HG02943 (cell line): ENCODE data around the gene SDC3.

Experiments used
- ATAC-seq: cut with Tn5 transposase; IDR thresholded peaks from one replicate; pipeline ENCODE4 v1.9.1; 2021; ENCODE audit warnings: mild to moderate bottlenecking, low read depth, moderate library complexity; ENCODE audit not compliant: unreplicated experiment

Gene SDC3

DNA sequence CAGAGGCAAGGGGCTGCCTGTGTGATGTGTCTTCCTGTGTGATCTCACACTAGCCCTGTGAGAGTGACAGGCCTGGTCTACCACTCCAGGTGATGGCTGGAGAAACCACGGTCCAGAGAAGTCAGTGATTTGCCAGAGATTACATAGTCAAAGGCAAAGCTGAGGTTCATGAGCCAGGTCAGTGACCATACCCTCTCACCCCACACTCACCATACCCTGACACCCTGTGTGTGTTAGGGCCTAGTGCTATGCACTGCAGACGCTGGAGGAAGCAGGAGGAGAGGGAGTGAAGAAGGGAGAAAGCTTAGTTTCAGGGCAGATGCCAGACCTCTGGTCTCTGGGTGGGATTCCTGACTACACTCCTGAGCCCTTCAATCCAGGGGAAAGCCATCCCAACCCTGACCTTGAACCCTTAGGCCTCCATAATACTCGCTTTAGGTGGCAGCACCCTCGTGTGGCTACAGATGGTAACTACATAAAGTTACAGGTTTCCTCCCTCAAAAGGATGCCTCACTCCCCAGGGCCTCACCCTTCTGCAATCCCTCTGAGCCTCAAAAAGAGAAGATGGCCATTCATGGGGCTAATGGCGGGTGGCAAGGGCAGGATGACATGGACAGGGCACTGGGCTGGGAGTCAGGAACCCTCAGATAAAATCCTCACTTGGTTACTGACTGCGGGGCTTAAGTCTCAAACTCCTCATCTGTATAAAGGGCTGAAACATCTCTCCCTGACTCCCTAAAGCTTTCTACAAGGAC lies 20.8 kb upstream of the SDC3 start:
- ATAC-seq = no peak

DNA sequence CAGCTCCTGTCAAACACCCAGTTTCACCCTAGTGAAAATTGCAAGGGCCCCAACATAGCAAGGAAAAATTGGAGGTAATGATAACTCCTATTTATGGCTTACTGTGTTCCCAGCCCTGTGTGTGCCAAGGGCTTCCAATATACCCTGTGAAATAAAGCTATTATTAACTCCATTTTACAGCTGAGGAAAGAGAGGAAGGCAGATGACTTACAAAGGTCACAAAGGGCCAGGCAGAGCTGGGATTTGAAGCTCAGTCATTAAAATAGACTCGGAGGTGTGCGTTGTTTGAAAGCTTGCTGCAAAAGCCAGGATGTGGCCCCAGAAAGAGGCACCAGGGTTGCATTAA lies 20.2 kb upstream of the SDC3 start:
- no peak for ATAC-seq

GRCh38 chr1:30928171-30928570 lies 19.6 kb upstream of the SDC3 start:
- no peak for ATAC-seq

DNA sequence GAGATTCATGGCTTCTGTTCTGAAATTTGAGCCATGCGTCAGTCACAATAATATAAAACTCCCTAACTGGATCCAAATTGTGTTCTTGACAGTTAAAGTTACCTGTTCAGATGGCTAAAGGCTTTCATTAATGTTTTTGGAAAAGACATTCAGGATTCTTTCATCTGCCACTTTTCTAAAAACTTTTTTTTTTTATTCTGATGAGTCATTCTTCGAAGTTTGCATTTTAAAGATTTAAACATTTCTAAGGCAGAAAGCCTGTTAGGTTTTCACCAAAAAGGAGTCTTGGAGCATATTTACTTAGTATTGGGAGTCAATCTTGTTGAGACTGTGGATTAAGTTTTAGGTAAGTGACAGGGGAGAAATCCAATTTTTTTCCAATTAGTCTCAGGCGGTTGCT lies 18.9 kb upstream of the SDC3 start:
- ATAC-seq = no peak

DNA sequence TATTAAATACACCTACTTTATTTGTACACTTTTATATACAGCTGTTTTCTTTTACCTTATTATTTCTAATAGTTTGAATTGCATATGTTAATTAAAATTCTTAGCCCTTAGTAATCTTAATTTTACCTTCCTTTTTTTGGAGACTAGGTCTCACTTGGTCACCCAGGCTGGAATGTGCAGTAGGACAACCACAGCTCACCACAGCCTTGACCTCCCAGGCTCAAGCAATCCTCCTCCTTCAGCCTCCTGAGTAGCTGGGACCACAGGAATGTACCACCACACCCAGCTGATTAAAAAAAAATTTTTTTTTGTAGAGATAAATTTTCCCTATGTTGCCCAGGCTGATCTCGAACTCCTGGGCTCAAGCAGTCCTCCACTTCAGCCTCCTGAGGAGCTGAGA lies 15.0 kb upstream of the SDC3 start:
- ATAC-seq = no peak

DNA sequence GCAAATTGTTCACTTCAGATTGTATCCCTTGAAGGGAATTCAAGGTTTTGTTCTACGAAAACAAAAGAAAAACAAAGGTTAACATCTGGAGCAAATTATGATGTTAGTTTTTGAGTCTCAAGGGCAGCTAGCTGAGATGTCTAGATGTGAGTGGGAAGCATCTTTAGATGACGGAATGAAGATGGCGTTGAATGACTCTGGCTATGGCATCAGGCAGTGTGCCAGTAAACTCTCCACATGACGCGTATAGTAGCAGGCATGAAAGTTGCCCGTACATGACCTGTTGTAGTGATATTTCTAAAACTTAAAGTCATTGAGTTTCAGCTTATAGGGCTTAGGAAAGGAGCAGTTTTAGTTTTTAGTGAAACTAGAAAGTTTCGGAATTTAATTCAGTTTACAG lies 12.3 kb upstream of the SDC3 start:
- ATAC-seq = no peak

GRCh38 chr1:30919025-30919881 lies 10.7 kb upstream of the SDC3 start:
- ATAC-seq = no peak

DNA sequence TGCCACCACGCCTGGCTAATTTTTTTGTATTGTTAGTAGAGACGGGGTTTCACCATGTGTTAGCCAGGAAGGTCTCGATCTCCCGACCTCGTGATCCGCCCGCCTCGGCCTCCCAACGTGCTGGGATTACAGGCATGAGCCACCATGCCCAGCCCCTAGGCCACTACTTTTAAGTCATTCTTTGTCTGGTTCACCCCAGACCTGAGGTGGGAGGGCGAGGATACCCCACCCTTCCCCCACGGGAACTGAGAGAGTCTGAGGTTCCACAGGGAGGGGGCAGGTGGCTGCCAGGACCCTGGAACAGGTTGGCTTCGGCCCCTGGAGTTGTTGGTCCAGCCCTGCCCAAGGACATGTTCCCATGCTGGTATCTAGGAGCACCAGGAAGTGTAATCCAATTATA lies 7.7 kb upstream of the SDC3 start:
- no peak for ATAC-seq

DNA sequence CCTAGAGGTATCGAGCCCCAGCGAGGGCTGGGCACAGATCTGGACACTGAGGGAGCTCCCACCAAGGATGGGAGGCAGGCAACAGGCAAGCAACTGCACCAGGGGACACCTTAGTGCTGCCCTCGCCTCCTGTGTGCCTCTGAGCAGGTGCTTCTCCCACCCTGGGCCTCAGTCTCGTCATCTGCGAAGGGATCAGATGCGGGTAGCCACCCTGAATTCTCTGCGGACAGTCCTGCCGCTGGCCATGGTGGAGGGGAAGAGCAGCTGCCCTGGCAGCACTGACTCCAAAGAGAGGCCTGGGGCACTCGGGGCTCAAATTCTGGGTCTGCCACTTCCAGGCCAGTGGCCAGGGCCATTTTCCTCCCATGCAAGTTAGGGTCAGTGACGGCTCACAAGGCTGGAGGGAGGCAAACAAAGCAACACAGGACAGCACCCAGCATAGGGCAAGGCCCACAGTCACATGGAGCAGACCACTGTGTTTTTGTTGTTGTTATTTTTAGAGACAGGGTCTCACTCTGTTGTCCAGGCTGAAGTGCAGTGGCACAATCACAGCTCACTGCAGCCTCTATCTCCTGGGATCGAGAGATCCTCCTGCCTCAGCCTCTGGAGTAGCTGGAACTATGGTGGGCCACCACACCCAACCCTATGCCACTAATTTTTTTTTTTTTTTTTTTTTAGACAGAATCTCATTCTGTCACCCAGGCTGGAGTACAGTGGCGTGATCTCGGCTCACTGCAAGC lies 7.1 kb upstream of the SDC3 start:
- no peak for ATAC-seq

DNA sequence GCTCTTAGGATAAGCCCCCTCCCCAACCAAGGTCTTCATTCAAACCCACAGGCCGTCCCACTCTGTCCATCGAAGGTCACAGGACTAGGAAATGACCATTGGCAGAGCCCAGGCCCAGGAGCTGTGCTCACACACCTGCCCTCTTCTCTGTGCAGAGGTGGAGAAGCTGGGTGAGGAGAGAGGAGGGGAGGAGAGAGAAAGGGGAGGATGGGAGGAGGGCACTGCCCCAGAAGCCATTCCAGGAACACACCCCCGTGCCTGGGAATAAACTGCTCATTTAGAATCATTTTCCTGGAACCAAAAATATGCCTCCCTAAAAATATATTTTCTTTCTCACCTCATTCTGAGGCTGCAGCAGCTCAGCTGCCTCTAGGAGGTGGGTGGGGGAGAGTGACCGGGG lies 6.4 kb upstream of the SDC3 start:
- ATAC-seq = no peak

DNA sequence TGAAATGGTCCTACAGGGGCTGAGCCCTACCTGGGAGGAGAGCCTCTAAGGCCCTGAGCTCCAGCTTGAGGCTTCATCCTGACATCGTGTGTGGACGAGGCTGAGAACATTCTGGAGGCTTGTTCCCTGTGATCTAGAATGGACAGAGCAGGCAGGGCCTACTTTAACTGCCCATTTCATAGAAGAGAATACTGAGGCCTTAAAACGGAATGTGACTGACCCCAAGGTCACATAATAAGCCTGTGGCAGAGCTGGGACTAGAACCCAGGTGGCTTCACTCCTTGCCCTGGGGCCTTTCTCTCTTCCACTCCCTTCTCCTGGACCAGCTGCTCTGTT lies 6.0 kb upstream of the SDC3 start:
- ATAC-seq = no peak

DNA sequence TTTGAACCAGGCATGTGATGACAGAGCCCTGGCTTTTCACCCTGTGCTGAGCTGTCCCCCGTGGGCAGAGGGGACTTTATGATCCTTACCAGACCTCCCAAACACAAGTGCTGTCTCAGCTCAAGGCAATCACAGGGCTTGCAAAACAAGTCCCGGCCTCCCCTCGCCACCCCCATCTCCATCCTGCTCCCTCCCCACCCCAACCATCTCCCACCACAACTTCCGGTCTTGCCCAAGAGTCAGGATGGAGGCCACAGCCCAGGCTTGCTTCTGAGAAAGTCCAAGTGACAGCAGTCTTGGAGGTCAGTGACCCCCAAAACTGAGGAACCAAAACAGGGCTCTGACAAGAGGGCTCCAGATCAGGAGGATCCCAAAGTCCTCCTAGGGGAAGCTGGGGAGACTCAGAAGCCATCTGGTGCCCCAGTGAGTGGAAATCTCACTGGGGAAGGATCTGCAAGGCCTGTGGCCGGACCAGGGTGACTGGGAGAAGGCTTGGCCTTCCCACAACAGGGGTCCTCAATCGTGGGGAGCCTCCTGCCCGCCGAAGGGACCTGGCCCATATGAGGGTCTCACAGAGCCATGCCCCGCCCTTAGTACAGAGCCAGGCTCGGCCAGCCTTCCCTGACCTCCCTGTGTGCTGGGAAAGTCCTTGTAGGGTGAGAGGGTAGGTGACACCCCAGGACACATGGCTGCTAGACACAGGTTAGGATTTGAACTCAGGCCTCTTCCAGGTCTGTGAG lies 4.5 kb upstream of the SDC3 start:
- no peak for ATAC-seq

DNA sequence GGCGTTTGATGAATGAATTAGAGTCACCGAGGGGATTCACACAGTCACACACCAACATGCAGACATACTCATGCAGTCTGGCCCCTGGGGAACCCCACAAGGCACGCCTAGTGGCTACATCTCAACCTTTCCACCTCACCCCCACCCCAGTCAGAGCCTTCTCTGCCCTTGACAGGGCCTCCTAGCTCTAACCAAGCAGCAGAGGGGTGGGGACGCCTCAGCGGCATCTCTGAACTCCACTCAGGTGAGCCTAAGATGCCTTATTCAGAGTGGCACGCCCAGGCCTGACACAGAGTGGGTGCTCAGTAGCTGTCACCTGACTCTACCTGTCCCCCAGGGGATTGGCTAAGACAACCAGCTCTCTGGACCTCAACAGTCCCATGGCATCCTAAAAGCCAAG lies 3.7 kb upstream of the SDC3 start:
- ATAC-seq = no peak

DNA sequence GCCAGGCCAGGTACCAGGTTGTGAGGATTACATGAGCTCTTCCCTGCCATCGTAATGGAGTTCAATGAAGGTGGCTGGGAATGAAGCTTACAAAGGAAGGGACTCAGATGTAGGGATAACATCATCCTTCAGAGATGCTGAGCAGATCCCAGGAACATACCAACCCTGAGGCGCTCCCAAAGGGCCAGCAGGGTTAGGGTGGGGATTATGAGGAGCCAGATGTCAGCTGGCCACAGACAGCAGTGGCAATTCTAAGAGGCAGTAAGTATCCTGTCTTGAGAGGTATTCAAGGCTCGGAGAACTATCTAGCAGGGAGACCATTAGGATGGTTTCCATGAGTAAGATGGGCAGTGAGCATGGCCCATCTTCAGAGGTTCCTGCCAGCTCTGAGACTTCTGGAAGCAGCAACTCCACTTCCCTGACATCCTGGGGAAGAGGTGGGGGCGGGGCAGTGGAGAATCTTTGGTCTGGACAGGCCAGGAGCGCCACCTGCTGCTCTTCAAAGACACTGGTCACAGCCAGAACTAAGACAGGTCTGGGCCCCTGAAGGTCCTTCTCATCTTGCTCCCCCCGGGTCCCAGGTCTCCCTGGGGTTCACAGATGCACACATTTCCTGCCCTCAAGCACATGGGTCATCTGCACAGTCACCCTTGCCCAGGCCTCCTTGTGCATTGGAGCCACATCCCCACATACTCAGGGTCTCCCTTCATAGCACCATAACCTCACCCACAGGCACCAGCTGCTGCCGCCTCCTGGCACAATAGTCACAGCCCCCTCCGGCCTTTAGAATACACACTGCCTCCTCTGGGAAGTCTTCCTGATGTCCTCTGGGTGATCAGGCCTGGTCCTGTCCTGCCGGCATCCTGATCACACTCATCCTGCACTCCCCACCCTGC lies 2.7 kb upstream of the SDC3 start:
- no peak for ATAC-seq

DNA sequence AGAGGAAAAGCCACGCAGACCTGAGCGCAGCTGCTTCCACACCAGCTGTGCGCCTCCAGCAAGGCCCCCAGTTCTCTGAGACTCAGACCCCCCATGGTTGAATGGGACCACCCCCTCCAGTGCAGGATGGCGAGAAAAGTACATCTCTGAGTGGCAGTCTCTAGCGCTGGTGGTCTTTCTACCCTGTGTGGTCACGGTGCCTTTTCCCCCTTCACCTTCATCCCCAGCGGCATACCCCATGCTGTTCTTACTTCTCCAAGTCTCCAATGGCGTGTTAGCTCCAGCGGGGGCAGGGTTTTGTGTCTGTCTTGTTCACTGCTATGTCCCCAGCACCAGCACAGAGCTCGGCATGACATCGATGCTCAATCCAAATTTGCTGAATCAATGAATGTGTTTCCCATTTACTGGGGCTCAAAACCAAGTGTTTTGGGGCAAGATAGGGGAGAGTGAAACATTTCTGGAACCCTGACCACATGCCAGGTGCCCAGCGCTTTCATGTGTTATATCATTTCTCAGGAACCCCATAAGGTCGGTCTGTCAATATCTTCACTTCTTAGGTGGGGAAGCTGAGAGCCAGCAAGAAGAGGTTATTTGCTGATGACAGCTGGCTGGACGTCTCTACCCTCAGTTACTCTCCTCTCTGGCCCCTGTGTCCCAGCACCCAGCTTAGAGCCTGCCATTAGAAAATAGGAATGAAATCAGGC lies 959 bp upstream of the SDC3 start:
- ATAC-seq = no peak

DNA sequence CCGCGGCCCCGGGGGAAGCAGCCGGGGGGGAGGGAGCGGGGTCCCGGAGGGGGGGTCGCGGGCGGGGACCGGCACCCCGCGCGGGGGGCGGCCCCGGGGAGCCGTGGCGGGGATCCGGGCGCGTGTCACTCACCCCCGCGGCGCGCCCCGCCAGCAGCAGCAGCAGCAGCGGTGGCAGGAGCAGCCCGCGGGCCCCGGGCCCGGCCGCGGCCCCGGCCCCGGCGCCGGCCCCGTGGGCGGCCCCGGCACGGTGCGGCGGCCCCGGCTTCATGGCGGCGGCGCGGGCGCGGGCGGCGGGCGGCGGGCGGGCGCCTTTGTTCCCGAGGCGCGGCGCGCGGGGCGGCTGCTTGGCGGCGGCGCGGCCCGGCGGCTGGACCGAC lies 252 bp downstream of the SDC3 start:
- no peak for ATAC-seq

GRCh38 chr1:30907481-30908315 lies 860 bp downstream of the SDC3 start:
- ATAC-seq = no peak

DNA sequence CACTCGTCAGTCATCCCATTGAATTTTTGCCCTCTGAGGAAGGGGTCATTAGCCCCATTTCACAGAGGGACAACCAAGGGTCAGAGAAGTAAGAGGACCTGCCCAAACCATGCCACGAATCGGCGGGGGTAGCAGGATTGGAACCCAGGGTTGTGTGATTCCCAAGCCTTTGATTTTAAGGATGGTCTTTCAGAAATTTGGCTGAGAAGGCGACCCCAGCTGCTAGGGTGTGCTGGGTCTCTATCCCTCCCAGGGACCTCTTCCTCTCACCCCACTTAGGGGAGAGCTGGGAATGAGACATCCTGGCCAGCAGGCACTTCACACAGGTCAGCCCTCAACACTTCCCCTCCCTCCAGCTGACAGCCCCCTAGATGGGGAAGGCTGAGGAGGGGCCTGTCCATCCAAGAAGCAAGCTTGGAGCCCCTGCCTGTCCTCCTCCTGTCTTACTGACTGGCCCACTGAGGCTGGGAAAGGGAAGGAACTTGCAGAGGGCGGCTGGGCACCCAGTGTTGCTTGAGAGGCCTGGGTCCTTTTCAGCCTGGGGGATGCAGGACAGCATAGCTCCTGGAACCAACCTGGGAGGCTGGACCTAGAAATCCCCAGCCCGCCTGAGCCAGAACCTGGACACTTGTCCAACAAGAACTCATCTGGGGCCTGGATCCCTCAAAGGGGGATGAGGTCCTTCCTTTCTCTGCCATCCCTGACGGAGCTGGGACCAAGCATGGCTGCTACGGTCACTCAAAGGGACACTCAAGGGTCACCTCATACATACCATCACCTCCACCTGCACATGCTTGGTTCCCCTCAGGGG lies 1.7 kb downstream of the SDC3 start:
- ATAC-seq = no peak
